A549 (cell line): Measurements from ENCODE around the gene PBX3. TPM values are rescaled to one million over a fixed set of nuclear protein-coding genes. Genes with fewer than 3 reads are reported as not detected.

ENCODE experiments used
- ATAC-seq, 2 experiments: fragments of 200-7000 bp in 1 of 2; fragments of >200 bp in 1 of 2; cut with Nextera tagmentation in 1 of 2; cut with Tn5 transposase in 1 of 2; 3 replicates each; pipeline versions ENCODE4 v1.8.0 to v1.9.1; 2018 to 2020; ENCODE audit warnings: mild to moderate bottlenecking in 1 of 2, moderate library complexity in 1 of 2
- CTCF ChIA-PET: fragments of 300-600 bp; sonication (Branson Sonifier 250); formaldehyde crosslinking; extraction: SDS; loops from one replicate; lab custom pipeline; 2021; ENCODE audit warnings: antibody characterized with exemption, inconsistent platforms; lab: Yijun Ruan, JAX
- POLR2A ChIA-PET: fragments of 350-600 bp; formaldehyde crosslinking; extraction: SDS; loops from one replicate; lab custom pipeline; 2021; ENCODE audit warnings: antibody characterized with exemption, inconsistent platforms; lab: Yijun Ruan, JAX
- DNase-seq, 2 experiments: peaks; one replicate each; pipeline versions ENCODE4 v3.0.0 to v3.0.0-alpha.2; 2011 to 2016; ENCODE audit warnings: low read depth in 1 of 2, low spot score in 1 of 2
- FAIRE-seq: peaks from 2 replicates; lab custom pipeline; 2011; peaks lifted over from hg19 to GRCh38; lab: Jason Lieb, UNC
- H3K27ac ChIP-seq, 2 experiments: fragments of >200 bp; sonication (Bioruptor Twin); formaldehyde crosslinking; 3 replicates each; pipeline ENCODE4 v1.5.1; 2016 to 2017
- H3K4me1 ChIP-seq: fragments of >200 bp; sonication (Bioruptor Twin); formaldehyde crosslinking; 3 replicates; pipeline ENCODE4 v1.6.1; 2016
- H3K4me2 ChIP-seq: fragments of >200 bp; sonication (Bioruptor Twin); formaldehyde crosslinking; 3 replicates; pipeline ENCODE4 v1.6.1; 2016
- H3K4me3 ChIP-seq: fragments of >200 bp; sonication (Bioruptor Twin); formaldehyde crosslinking; 3 replicates; pipeline ENCODE4 v1.5.1; 2016
- H3K9me3 ChIP-seq: fragments of >200 bp; sonication (Bioruptor Twin); formaldehyde crosslinking; 3 replicates; pipeline ENCODE4 v1.6.1; 2016
- BCL3 ChIP-seq: fragments of >200 bp; sonication (Bioruptor Twin); formaldehyde crosslinking; IDR thresholded peaks from 3 replicates; pipeline ENCODE4 v1.6.1; 2016
- GATA3 ChIP-seq: IDR thresholded peaks from 2 replicates; pipeline ENCODE4 v1.6.1; 2012; ENCODE audit warnings: borderline replicate concordance
- HES2 ChIP-seq: fragments of >200 bp; sonication (Bioruptor Twin); formaldehyde crosslinking; IDR thresholded peaks from 2 replicates; pipeline ENCODE4 v1.6.1; 2016
- HMGXB4 ChIP-seq: fragments of 250-450 bp; sonication (Bioruptor Pico); IDR thresholded peaks from 2 replicates; pipeline ENCODE4 v1.5.0; 2021; ENCODE audit warnings: mild to moderate bottlenecking, moderate library complexity, borderline replicate concordance
- HOXB13 ChIP-seq: fragments of 250-450 bp; sonication (Bioruptor Pico); IDR thresholded peaks from 2 replicates; pipeline ENCODE4 v1.5.0; 2020; ENCODE audit warnings: low read depth, mild to moderate bottlenecking, moderate library complexity
- HOXB5 ChIP-seq: fragments of 250-450 bp; sonication (Bioruptor Pico); IDR thresholded peaks from 2 replicates; pipeline ENCODE4 v1.5.0; 2020; ENCODE audit warnings: mild to moderate bottlenecking, moderate library complexity
- KDM1A ChIP-seq: fragments of 200-600 bp; sonication (generic); IDR thresholded peaks from 2 replicates; pipeline ENCODE4 v1.6.1; 2016; ENCODE audit warnings: low read depth, mild to moderate bottlenecking
- KDM5A ChIP-seq: fragments of 200-600 bp; sonication (generic); IDR thresholded peaks from 2 replicates; pipeline ENCODE4 v1.6.1; 2016; ENCODE audit warnings: antibody characterized with exemption, mild to moderate bottlenecking
- MYC ChIP-seq: IDR thresholded peaks from 2 replicates; pipeline ENCODE4 v1.6.1; 2012; ENCODE audit warnings: mild to moderate bottlenecking, inconsistent platforms, low read length, improper control_type of control experiment, borderline replicate concordance
- NFE2L2 ChIP-seq: fragments of 150-350 bp; conservative IDR thresholded peaks from 2 replicates; pipeline ENCODE4 v1.6.1; 2014; ENCODE audit warnings: low read length
- NR3C1 ChIP-seq: fragments of >200 bp; sonication (Bioruptor Twin); formaldehyde crosslinking; IDR thresholded peaks from 3 replicates; pipeline ENCODE4 v1.6.1; 2017
- PBX3 ChIP-seq: IDR thresholded peaks from 2 replicates; pipeline ENCODE4 v1.6.1; 2012
- POLR2A ChIP-seq: IDR thresholded peaks from 2 replicates; pipeline ENCODE4 v1.6.1; 2012; ENCODE audit warnings: mild to moderate bottlenecking, low read length
- REST ChIP-seq: fragments of 200-600 bp; sonication (generic); IDR thresholded peaks from 2 replicates; pipeline ENCODE4 v1.6.1; 2016; ENCODE audit warnings: antibody characterized with exemption, mild to moderate bottlenecking, moderate library complexity
- SREBF2 ChIP-seq: fragments of 450-650 bp; IDR thresholded peaks from 2 replicates; pipeline ENCODE4 v1.6.1; 2014; ENCODE audit warnings: mild to moderate bottlenecking, moderate library complexity
- TP53 ChIP-seq: fragments of 250-450 bp; sonication (Bioruptor Pico); IDR thresholded peaks from 2 replicates; pipeline ENCODE4 v1.5.0; 2021; ENCODE audit warnings: mild to moderate bottlenecking, moderate library complexity
- ZC3H11A ChIP-seq: fragments of 450-650 bp; IDR thresholded peaks from 2 replicates; pipeline ENCODE4 v1.6.1; 2014; ENCODE audit warnings: antibody characterized with exemption, mild to moderate bottlenecking
- WGBS: methylation state at CpG from one replicate; pipeline ENCODE4 v1.1.6; 2017; ENCODE audit errors: missing lambda C conversion rate; 5-methylcytosine and 5-hydroxymethylcytosine counted together
- polyA plus RNA-seq, 4 experiments: library from polyadenylated mRNA; depleted of rRNA in 3 of 4; stranded (reverse); fragments of >200 nt; fragmentation: RNase III in 1 of 4; extraction: RNeasy Plus Mini Kit Qiagen cat#74134 plus additional on column Dnase treatment in 1 of 4; gene quantifications; 2 replicates in 3 of 4; 3 replicates in 1 of 4; pipeline ENCODE4 v1.2.3, GENCODE V29; 2011 to 2017

PBX3 gene
- polyA plus RNA-seq, 2 of the 4 experiments (the other 2 are of a cell fraction), result 10.7 to 23.5 TPM

GRCh38 chr9:125908966-125909365 lies 161.8 kb downstream of the PBX3 start:
- Histone ChIP-seq H3K9me3 (no peaks in the 10 kb centered on the region), H3K4me2 (no peak overlapping the region), H3K27ac (no peak overlapping the region)
- no peak for ATAC-seq
- CTCF ChIA-PET, result interaction anchor here (0.6 to 1.4 kb wide), 2 partner anchors 11 to 13 kb away, joined by 3 read pairs; no protein-coding TSS in a partner anchor
- TF ChIP-seq NR3C1 (no peak), KDM5A (no peak), GATA3 (no peak), HMGXB4 (CRISPR knock-in tag) (no peak), HOXB5 (no peak), PBX3 (no peak), NFE2L2 (no peak), ZC3H11A (no peak), HES2 (no peak), HOXB13 (CRISPR knock-in tag) (no peak), TP53 (CRISPR knock-in tag) (no peak), BCL3 (no peak)
- TF ChIP-seq, all 56 proteins: peak for 0
- no peak for FAIRE-seq
- no peak for DNase-seq
- peaks cover 8% of the 10 kb centered on the region; the same call in 2 of the 3 replicates for H3K4me1 ChIP-seq
- H3K4me3 ChIP-seq, result no peak overlapping the region
- whole genome bisulfite sequencing, result 92% methylated on average over 2 of the region's 2 CpGs
- POLR2A ChIA-PET, result no interaction called here

- DNase-seq (no peak), ATAC-seq (no peak), FAIRE-seq (no peak)
- ChIA-PET POLR2A (no interaction called here), CTCF (interaction anchor here (1.4 kb wide), 1 partner anchor 11 kb away, joined by 3 read pairs; no protein-coding TSS in a partner anchor)
- 89% methylated on average over 4 of the region's 4 CpGs for WGBS
- TF ChIP-seq HOXB5, result no peak
- TF ChIP-seq MYC, result no peak
- TF ChIP-seq POLR2A, result no peak
- no peak for TF ChIP-seq REST
- no peak for TF ChIP-seq SREBF2
- no peak for TF ChIP-seq NR3C1
- TF ChIP-seq KDM1A, result no peak
- Histone ChIP-seq H3K4me3 (no peak overlapping the region), H3K27ac (no peak overlapping the region), H3K9me3 (no peaks in the 10 kb centered on the region), H3K4me1 (peaks cover 3% of the 10 kb centered on the region; the same call in 2 of the 3 replicates), H3K4me2 (no peak overlapping the region)
Measured at GRCh38 chr9:125909459-125909858, 162.3 kb downstream of the PBX3 start.
